SK-N-SH treated with all-trans-retinoic acid at 6 μM for 48 hours (cell line): ENCODE data around the gene MAN1A1.

Experiments used
- ATAC-seq: fragments of 200-7000 bp; cut with Tn5 transposase; 3 replicates; pipeline ENCODE4 v1.9.1; 2020; ENCODE audit warnings: mild to moderate bottlenecking, moderate library complexity
- GLIS3 ChIP-seq: fragments of 250-450 bp; sonication (Bioruptor Pico); IDR thresholded peaks from 2 replicates; pipeline ENCODE4 v1.5.0; 2020; ENCODE audit warnings: mild to moderate bottlenecking, moderate library complexity
- ISL1 ChIP-seq: fragments of 250-450 bp; sonication (Bioruptor Pico); IDR thresholded peaks from 2 replicates; pipeline ENCODE4 v2.1.2; 2022; ENCODE audit warnings: mild to moderate bottlenecking, moderate library complexity
- RARB ChIP-seq: fragments of 250-450 bp; sonication (Bioruptor Pico); IDR thresholded peaks from 2 replicates; pipeline ENCODE4 v1.8.0; 2021; ENCODE audit warnings: mild to moderate bottlenecking, moderate library complexity
- SNAI2 ChIP-seq: fragments of 250-450 bp; sonication (Bioruptor Pico); IDR thresholded peaks from 2 replicates; pipeline ENCODE4 v1.5.0; 2020; ENCODE audit warnings: mild to moderate bottlenecking, moderate library complexity
- TCF4 ChIP-seq: fragments of 250-450 bp; sonication (Bioruptor Pico); IDR thresholded peaks from 2 replicates; pipeline ENCODE4 v1.8.0; 2021; ENCODE audit warnings: mild to moderate bottlenecking, moderate library complexity, borderline replicate concordance
- TOX ChIP-seq: fragments of 250-450 bp; sonication (Bioruptor Pico); IDR thresholded peaks from 2 replicates; pipeline ENCODE4 v1.8.0; 2021; ENCODE audit warnings: mild to moderate bottlenecking, moderate library complexity, borderline replicate concordance
- ZC3H10 ChIP-seq: fragments of 250-450 bp; sonication (Bioruptor Pico); IDR thresholded peaks from 2 replicates; pipeline ENCODE4 v1.5.1; 2021; ENCODE audit warnings: mild to moderate bottlenecking, moderate library complexity
- ZNF70 ChIP-seq: fragments of 450-650 bp; formaldehyde crosslinking; IDR thresholded peaks from 2 replicates; pipeline ENCODE4 v1.5.0; 2020; ENCODE audit warnings: mild to moderate bottlenecking, moderate library complexity
- ZNF8 ChIP-seq: fragments of 450-650 bp; formaldehyde crosslinking; IDR thresholded peaks from 2 replicates; pipeline ENCODE4 v1.5.0; 2020; ENCODE audit warnings: mild to moderate bottlenecking, moderate library complexity
- TF ChIP-seq, protein P1 (sequence below): fragments of 250-450 bp; sonication (Bioruptor Pico); IDR thresholded peaks from 2 replicates; pipeline ENCODE4 v1.5.1; 2021; ENCODE audit warnings: mild to moderate bottlenecking, moderate library complexity
- TF ChIP-seq, protein P2 (sequence below): fragments of 250-450 bp; sonication (Bioruptor Pico); IDR thresholded peaks from 2 replicates; pipeline ENCODE4 v1.5.1; 2020; ENCODE audit warnings: low read depth, mild to moderate bottlenecking, moderate library complexity
- TF ChIP-seq, protein P3 (sequence below): fragments of 250-450 bp; sonication (Bioruptor Pico); IDR thresholded peaks from 2 replicates; pipeline ENCODE4 v1.5.0; 2020; ENCODE audit warnings: mild to moderate bottlenecking, moderate library complexity
- TF ChIP-seq, protein P4 (sequence below): fragments of 250-450 bp; sonication (Bioruptor Pico); IDR thresholded peaks from 2 replicates; pipeline ENCODE4 v1.8.0; 2020; ENCODE audit warnings: mild to moderate bottlenecking, moderate library complexity, borderline replicate concordance

MAN1A1 gene

GRCh38 chr6:119133400-119133799, 216.2 kb downstream of the MAN1A1 start:
- ATAC-seq = no peak
- TF ChIP-seq GLIS3 (CRISPR knock-in tag) = no peak
- TF ChIP-seq, protein P1, sequence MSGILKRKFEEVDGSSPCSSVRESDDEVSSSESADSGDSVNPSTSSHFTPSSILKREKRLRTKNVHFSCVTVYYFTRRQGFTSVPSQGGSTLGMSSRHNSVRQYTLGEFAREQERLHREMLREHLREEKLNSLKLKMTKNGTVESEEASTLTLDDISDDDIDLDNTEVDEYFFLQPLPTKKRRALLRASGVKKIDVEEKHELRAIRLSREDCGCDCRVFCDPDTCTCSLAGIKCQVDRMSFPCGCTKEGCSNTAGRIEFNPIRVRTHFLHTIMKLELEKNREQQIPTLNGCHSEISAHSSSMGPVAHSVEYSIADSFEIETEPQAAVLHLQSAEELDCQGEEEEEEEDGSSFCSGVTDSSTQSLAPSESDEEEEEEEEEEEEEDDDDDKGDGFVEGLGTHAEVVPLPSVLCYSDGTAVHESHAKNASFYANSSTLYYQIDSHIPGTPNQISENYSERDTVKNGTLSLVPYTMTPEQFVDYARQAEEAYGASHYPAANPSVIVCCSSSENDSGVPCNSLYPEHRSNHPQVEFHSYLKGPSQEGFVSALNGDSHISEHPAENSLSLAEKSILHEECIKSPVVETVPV (CRISPR knock-in tag) = no peak

DNA sequence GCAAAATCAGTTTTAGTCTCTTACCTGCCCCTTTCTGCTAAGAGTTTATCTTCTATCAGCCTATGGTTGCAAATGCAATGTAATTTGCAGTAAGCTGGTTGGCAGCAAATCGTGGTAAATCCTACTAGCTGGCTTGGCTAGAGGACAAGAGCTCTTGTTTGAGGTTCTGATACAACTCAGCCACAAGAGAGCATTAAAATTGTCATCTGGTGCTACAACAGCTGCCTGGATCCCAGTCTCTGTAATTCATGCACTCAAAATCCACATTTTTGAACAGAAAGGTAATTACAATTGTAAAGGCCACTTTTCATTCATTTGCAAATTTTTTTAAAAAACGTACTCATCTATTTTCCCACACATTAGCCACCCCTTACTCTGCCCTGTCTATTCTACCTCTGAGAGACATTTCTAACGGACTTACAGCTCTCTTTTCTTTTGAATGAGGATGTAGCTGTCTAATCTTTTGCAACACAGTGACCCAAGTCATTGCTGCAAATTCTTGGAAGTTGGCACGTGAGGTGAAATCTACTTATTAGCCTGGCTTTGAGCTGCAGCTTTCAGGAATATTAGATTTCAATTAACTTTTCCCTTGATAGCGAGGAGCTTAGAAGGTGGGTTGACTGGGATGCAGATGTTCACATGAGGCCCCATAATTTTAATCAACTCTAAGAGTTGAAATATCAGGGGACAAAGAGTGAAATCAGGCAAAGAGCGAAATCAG, 217.1 kb downstream of the MAN1A1 start:
- TF ChIP-seq, protein P2, sequence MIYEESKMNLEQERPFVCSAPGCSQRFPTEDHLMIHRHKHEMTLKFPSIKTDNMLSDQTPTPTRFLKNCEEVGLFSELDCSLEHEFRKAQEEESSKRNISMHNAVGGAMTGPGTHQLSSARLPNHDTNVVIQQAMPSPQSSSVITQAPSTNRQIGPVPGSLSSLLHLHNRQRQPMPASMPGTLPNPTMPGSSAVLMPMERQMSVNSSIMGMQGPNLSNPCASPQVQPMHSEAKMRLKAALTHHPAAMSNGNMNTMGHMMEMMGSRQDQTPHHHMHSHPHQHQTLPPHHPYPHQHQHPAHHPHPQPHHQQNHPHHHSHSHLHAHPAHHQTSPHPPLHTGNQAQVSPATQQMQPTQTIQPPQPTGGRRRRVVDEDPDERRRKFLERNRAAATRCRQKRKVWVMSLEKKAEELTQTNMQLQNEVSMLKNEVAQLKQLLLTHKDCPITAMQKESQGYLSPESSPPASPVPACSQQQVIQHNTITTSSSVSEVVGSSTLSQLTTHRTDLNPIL (CRISPR knock-in tag) = no peak
- TF ChIP-seq SNAI2 (CRISPR knock-in tag) = no peak
- no peak for TF ChIP-seq TCF4 (CRISPR knock-in tag)
- no peak for TF ChIP-seq ZNF8 (CRISPR knock-in tag)
- TF ChIP-seq ZC3H10 (CRISPR knock-in tag) = no peak
- no peak for TF ChIP-seq ISL1 (CRISPR knock-in tag)
- no peak for TF ChIP-seq GLIS3 (CRISPR knock-in tag)
- TF ChIP-seq, protein P3, sequence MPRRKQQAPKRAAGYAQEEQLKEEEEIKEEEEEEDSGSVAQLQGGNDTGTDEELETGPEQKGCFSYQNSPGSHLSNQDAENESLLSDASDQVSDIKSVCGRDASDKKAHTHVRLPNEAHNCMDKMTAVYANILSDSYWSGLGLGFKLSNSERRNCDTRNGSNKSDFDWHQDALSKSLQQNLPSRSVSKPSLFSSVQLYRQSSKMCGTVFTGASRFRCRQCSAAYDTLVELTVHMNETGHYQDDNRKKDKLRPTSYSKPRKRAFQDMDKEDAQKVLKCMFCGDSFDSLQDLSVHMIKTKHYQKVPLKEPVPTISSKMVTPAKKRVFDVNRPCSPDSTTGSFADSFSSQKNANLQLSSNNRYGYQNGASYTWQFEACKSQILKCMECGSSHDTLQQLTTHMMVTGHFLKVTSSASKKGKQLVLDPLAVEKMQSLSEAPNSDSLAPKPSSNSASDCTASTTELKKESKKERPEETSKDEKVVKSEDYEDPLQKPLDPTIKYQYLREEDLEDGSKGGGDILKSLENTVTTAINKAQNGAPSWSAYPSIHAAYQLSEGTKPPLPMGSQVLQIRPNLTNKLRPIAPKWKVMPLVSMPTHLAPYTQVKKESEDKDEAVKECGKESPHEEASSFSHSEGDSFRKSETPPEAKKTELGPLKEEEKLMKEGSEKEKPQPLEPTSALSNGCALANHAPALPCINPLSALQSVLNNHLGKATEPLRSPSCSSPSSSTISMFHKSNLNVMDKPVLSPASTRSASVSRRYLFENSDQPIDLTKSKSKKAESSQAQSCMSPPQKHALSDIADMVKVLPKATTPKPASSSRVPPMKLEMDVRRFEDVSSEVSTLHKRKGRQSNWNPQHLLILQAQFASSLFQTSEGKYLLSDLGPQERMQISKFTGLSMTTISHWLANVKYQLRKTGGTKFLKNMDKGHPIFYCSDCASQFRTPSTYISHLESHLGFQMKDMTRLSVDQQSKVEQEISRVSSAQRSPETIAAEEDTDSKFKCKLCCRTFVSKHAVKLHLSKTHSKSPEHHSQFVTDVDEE (CRISPR knock-in tag) = no peak
- ATAC-seq = no peak

GRCh38 chr6:119129968-119130484, 219.5 kb downstream of the MAN1A1 start:
- peak; percentile 70 for ATAC-seq
- TF ChIP-seq ISL1 (CRISPR knock-in tag) (peak; percentile 66), TCF4 (CRISPR knock-in tag) (peak; percentile 81), ZNF70 (CRISPR knock-in tag) (no peak)
- TF ChIP-seq, protein P3 (CRISPR knock-in tag) = 0 out of 2 replicates have a peak, but pooled peaks have one; percentile 22
- TF ChIP-seq, protein P4, sequence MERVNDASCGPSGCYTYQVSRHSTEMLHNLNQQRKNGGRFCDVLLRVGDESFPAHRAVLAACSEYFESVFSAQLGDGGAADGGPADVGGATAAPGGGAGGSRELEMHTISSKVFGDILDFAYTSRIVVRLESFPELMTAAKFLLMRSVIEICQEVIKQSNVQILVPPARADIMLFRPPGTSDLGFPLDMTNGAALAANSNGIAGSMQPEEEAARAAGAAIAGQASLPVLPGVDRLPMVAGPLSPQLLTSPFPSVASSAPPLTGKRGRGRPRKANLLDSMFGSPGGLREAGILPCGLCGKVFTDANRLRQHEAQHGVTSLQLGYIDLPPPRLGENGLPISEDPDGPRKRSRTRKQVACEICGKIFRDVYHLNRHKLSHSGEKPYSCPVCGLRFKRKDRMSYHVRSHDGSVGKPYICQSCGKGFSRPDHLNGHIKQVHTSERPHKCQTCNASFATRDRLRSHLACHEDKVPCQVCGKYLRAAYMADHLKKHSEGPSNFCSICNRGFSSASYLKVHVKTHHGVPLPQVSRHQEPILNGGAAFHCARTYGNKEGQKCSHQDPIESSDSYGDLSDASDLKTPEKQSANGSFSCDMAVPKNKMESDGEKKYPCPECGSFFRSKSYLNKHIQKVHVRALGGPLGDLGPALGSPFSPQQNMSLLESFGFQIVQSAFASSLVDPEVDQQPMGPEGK (CRISPR knock-in tag) = 0 out of 2 replicates have a peak, but pooled peaks have one; percentile 18

GRCh38 chr6:119129148-119129967, 220.2 kb downstream of the MAN1A1 start:
- ATAC-seq = peak; percentile 67
- TF ChIP-seq, protein P1 (CRISPR knock-in tag) = no peak
- TF ChIP-seq RARB (CRISPR knock-in tag) = no peak
- TF ChIP-seq GLIS3 (CRISPR knock-in tag) = no peak
- TF ChIP-seq, protein P2 (CRISPR knock-in tag) = no peak
- TF ChIP-seq, protein P4 (CRISPR knock-in tag) = no peak
- no peak for TF ChIP-seq TOX (CRISPR knock-in tag)
- TF ChIP-seq ISL1 (CRISPR knock-in tag) = no peak
- TF ChIP-seq ZNF8 (CRISPR knock-in tag) = no peak
